Stimulated activated CD4-positive, alpha-beta T cell treated with anti-CD3 and anti-CD28 coated beads, Interleukin-4, amount 100 ng/mL, for 48 hours (primary cell): ENCODE results near the gene PACS2.
A peak's percentile ranks its signal among the peaks of the same experiment; 100 is the strongest.

Experiments used
- DNase-seq, 2 donors: peaks; one replicate each; pipeline ENCODE4 v3.0.0-alpha.2; 2020; ENCODE audit warnings: low read depth in 2 of 2

PACS2 gene

GRCh38 chr14:105386581-105387529, 72.3 kb downstream of the PACS2 start:
- no peak for DNase-seq

GRCh38 chr14:105387530-105387922, 73.0 kb downstream of the PACS2 start:
- DNase-seq = no peak

- no peak for DNase-seq
These were observed 73.8 kb downstream of the PACS2 start for GRCh38 chr14:105388110-105388951.

GRCh38 chr14:105388976-105389375, 74.4 kb downstream of the PACS2 start:
- no peak for DNase-seq

GRCh38 chr14:105389534-105389933, 75.0 kb downstream of the PACS2 start:
- DNase-seq = no peak

GRCh38 chr14:105389976-105390848, 75.7 kb downstream of the PACS2 start:
- no peak for DNase-seq

GRCh38 chr14:105390849-105391500, 76.4 kb downstream of the PACS2 start:
- no peak for DNase-seq

- DNase-seq = no peak
These were observed 77.0 kb downstream of the PACS2 start for GRCh38 chr14:105391541-105391940.

- DNase-seq = no peak
These were observed 77.9 kb downstream of the PACS2 start for GRCh38 chr14:105392131-105393090.

- no peak for DNase-seq
These were observed 78.6 kb downstream of the PACS2 start for GRCh38 chr14:105393151-105393550.

GRCh38 chr14:105394714-105395537, 80.4 kb downstream of the PACS2 start:
- DNase-seq = no peak

- DNase-seq = no peak
These were observed 80.9 kb downstream of the PACS2 start for GRCh38 chr14:105395538-105395854.

- DNase-seq = no peak
These were observed 82.9 kb downstream of the PACS2 start for GRCh38 chr14:105397350-105397931.

- peak; percentile 92 to 95 for DNase-seq
These were observed 83.6 kb downstream of the PACS2 start, which contains the start of gene TEX22 for GRCh38 chr14:105398044-105398725. TSS of gene TEX22 (plus strand) at chr14:105398538. CDS start at chr14:105399341, 803 bp downstream.

GRCh38 chr14:105398726-105399465, 84.3 kb downstream of the PACS2 start:
- DNase-seq = no peak

- DNase-seq = no peak
These were observed 84.9 kb downstream of the PACS2 start for GRCh38 chr14:105399466-105399775.

- DNase-seq = no peak
These were observed 85.5 kb downstream of the PACS2 start for GRCh38 chr14:105400016-105400415.

GRCh38 chr14:105401699-105402098, 87.2 kb downstream of the PACS2 start:
- DNase-seq = no peak
